HEK293 (cell line): ENCODE data around the gene NAT8L.
"Not testable (repeated sequence)": the region's sequence is repeated elsewhere in the genome, so short reads cannot be mapped to it uniquely, and the experiment has no call there.

Source experiments
- CTCF ChIA-PET: fragments of 350-600 bp; formaldehyde crosslinking; extraction: SDS; loops from one replicate; lab custom pipeline; 2021; ENCODE audit warnings: antibody characterized with exemption; lab: Yijun Ruan, JAX
- POLR2A ChIA-PET: fragments of 300-600 bp; formaldehyde crosslinking; extraction: SDS; loops from one replicate; lab custom pipeline; 2020; ENCODE audit warnings: antibody characterized with exemption, inconsistent platforms; lab: Yijun Ruan, JAX
- H3K27ac ChIP-seq: fragments of 200-500 bp; sonication (Bioruptor generic); 2 replicates; pipeline ENCODE4 v1.5.1; 2014; ENCODE audit warnings: low read depth, low read length, control low read depth, inconsistent platforms; ENCODE audit errors: extremely low read depth
- H3K36me3 ChIP-seq, 2 experiments: fragments of 200-500 bp in 1 of 2; sonication (Bioruptor generic) in 1 of 2; 1 replicate in 1 of 2; 2 replicates in 1 of 2; pipeline ENCODE4 v1.5.1; 2014 to 2017; ENCODE audit warnings: inconsistent platforms in 2 of 2, low read length in 2 of 2; ENCODE audit not compliant: control insufficient read depth in 2 of 2, insufficient read depth in 1 of 2
- H3K4me1 ChIP-seq: fragments of 200-500 bp; sonication (Bioruptor generic); 2 replicates; pipeline ENCODE4 v1.5.1; 2014; ENCODE audit warnings: mild to moderate bottlenecking, low read length, inconsistent platforms; ENCODE audit not compliant: control insufficient read depth, insufficient read depth
- H3K4me3 ChIP-seq: 2 replicates; pipeline ENCODE4 v1.5.1; 2011; ENCODE audit warnings: low read depth, mild to moderate bottlenecking, control low read depth, low read length, moderate library complexity
- H3K9me3 ChIP-seq: fragments of 200-500 bp; sonication (Bioruptor generic); 2 replicates; pipeline ENCODE4 v1.5.1; 2014; ENCODE audit warnings: low read depth, low read length, inconsistent platforms; ENCODE audit not compliant: control insufficient read depth, insufficient read depth
- HOXA7 ChIP-seq: sonication (generic); formaldehyde crosslinking; IDR thresholded peaks from 2 replicates; pipeline ENCODE4 v1.8.1; 2022; ENCODE audit warnings: missing genetic modification reagents, borderline replicate concordance
- HOXC10 ChIP-seq: sonication (generic); formaldehyde crosslinking; IDR thresholded peaks from 2 replicates; pipeline ENCODE4 v1.8.1; 2023; ENCODE audit warnings: mild to moderate bottlenecking, missing genetic modification reagents
- KLF1 ChIP-seq: fragments of 450-650 bp; formaldehyde crosslinking; IDR thresholded peaks from 2 replicates; pipeline ENCODE4 v1.5.1; 2016; ENCODE audit warnings: missing biosample characterization, missing genetic modification characterization
- OVOL3 ChIP-seq: fragments of 450-650 bp; formaldehyde crosslinking; IDR thresholded peaks from 2 replicates; pipeline ENCODE4 v1.5.1; 2016; ENCODE audit warnings: missing biosample characterization, missing genetic modification characterization
- SP3 ChIP-seq: fragments of 450-650 bp; formaldehyde crosslinking; IDR thresholded peaks from 2 replicates; pipeline ENCODE4 v1.5.1; 2016; ENCODE audit warnings: missing biosample characterization, missing genetic modification characterization
- TSHZ1 ChIP-seq: fragments of 450-650 bp; formaldehyde crosslinking; IDR thresholded peaks from 2 replicates; pipeline ENCODE4 v1.5.1; 2016; ENCODE audit warnings: missing biosample characterization, missing genetic modification characterization, borderline replicate concordance
- WT1 ChIP-seq: fragments of 450-650 bp; formaldehyde crosslinking; IDR thresholded peaks from 2 replicates; pipeline ENCODE4 v1.5.1; 2016; ENCODE audit warnings: missing biosample characterization, missing genetic modification characterization
- ZNF175 ChIP-seq: fragments of 450-650 bp; formaldehyde crosslinking; IDR thresholded peaks from 2 replicates; pipeline ENCODE4 v1.5.1; 2016; ENCODE audit warnings: missing biosample characterization, missing genetic modification characterization
- ZNF394 ChIP-seq: fragments of 450-650 bp; formaldehyde crosslinking; IDR thresholded peaks from 2 replicates; pipeline ENCODE4 v1.5.1; 2016; ENCODE audit warnings: missing biosample characterization, missing genetic modification characterization, mild to moderate bottlenecking, moderate library complexity, borderline replicate concordance
- ZNF404 ChIP-seq: fragments of 450-650 bp; formaldehyde crosslinking; IDR thresholded peaks from 2 replicates; pipeline ENCODE4 v1.5.1; 2017; ENCODE audit warnings: missing biosample characterization, missing genetic modification characterization
- ZNF501 ChIP-seq: fragments of 450-650 bp; formaldehyde crosslinking; IDR thresholded peaks from 2 replicates; pipeline ENCODE4 v1.5.1; 2016; ENCODE audit warnings: missing biosample characterization, missing genetic modification characterization
- ZNF530 ChIP-seq: fragments of 450-650 bp; formaldehyde crosslinking; IDR thresholded peaks from 2 replicates; pipeline ENCODE4 v1.5.1; 2016; ENCODE audit warnings: low read depth, missing biosample characterization, missing genetic modification characterization
- ZNF639 ChIP-seq: fragments of 450-650 bp; formaldehyde crosslinking; IDR thresholded peaks from 2 replicates; pipeline ENCODE4 v1.5.1; 2016; ENCODE audit warnings: missing biosample characterization, missing genetic modification characterization
- TF ChIP-seq, protein P1 (sequence below): IDR thresholded peaks from 2 replicates; pipeline ENCODE4 v1.6.1; 2011; ENCODE audit warnings: mild to moderate bottlenecking, low read depth, low read length, borderline replicate concordance

The NAT8L gene

GRCh38 chr4:2011583-2011982 lies 47.5 kb upstream of the NAT8L start:
- no peaks in the 10 kb centered on the region for H3K4me1 ChIP-seq
- no peak overlapping the region for H3K27ac ChIP-seq
- ChIA-PET CTCF (no interaction called here), POLR2A (no interaction called here)
- TF ChIP-seq KLF1 (no peak), ZNF175 (tag by site-specific recombination) (no peak), WT1 (tag by site-specific recombination) (no peak), ZNF501 (tag by site-specific recombination) (no peak), ZNF404 (tag by site-specific recombination) (no peak), TSHZ1 (tag by site-specific recombination) (no peak), OVOL3 (no peak)
- peaks cover 0 to 3% of the 10 kb centered on the region in 2 experiments; a peak in 2 of 3 replicates for H3K36me3 ChIP-seq
- H3K4me3 ChIP-seq: no peak overlapping the region
- no peaks in the 10 kb centered on the region for H3K9me3 ChIP-seq

DNA sequence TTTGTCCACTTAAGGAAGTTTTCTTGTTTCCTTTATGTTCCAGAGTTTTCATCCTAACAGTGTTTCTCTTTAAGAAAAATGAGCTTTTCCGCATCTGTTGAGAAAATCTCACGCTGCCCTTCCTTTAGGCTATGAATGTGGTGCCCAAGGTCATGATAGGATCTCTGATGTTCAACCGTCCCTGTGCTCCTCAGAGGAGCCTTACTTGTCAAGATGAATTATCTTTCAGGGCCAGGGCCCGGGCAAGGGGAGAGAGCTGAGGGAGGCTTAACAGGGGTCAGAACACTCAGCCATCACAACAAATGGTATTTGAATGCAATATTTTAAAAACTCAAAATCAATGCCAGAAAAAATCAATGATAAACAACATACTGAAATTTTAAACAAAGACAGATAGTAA lies 44.1 kb upstream of the NAT8L start:
- CTCF ChIA-PET: no interaction called here

DNA sequence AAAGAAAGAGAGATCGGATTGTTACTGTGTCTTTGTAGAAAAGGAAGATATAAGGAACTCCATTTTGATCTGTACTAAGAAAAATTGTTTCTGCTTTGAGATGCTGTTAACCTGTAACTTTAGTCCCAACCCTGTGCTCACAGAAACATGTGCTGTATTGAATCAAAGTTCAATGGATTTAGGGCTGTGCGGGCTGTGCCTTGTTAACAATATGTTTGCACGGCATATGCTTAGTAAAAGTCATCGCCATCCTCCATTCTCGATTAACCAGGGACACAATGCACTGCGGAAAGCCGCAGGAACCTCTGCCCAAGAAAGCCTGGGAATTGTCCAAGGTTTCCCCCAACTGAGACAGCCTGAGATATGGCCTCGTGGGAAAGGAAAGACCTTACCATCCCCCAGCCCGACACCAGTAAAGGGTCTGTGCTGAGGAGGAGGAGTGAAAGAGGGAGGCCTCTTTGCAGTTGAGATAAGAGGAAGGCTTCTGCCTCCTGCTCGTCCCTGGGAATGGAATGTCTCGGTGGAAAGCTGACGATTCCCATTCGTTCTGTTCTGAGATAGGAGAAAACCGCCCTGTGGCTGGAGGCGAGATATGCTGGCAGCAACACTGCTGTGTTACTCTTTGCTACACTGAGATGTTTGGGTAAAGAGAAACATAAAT lies 37.6 kb upstream of the NAT8L start:
- H3K27ac ChIP-seq, H3K4me3 ChIP-seq, H3K9me3 ChIP-seq, CTCF ChIA-PET, H3K4me1 ChIP-seq, H3K36me3 ChIP-seq: not testable (repeated sequence)
- POLR2A ChIA-PET: interaction anchor here (0.6 kb wide), 1 partner anchor 310 kb away, joined by 6 read pairs; the partner anchor contains the start of gene SLBP

More for the DNA sequence above, 44.1 kb upstream of the NAT8L start:
- H3K36me3 ChIP-seq: no peaks in the 10 kb centered on the region
- H3K27ac ChIP-seq: no peak overlapping the region
- no peaks in the 10 kb centered on the region for H3K4me1 ChIP-seq
- H3K9me3 ChIP-seq: no peaks in the 10 kb centered on the region
- TF ChIP-seq ZNF530 (tag by site-specific recombination) (no peak), HOXC10 (no peak), SP3 (tag by site-specific recombination) (no peak), HOXA7 (CRISPR knock-in tag) (no peak), ZNF639 (tag by site-specific recombination) (no peak), ZNF394 (tag by site-specific recombination) (no peak)
- TF ChIP-seq, protein P1, sequence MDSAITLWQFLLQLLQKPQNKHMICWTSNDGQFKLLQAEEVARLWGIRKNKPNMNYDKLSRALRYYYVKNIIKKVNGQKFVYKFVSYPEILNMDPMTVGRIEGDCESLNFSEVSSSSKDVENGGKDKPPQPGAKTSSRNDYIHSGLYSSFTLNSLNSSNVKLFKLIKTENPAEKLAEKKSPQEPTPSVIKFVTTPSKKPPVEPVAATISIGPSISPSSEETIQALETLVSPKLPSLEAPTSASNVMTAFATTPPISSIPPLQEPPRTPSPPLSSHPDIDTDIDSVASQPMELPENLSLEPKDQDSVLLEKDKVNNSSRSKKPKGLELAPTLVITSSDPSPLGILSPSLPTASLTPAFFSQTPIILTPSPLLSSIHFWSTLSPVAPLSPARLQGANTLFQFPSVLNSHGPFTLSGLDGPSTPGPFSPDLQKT: no peak
- POLR2A ChIA-PET: no interaction called here
- no peak overlapping the region for H3K4me3 ChIP-seq
